HepG2 (cell line): ENCODE data around the gene TMEM185A. TPM values are rescaled to one million over a fixed set of nuclear protein-coding genes. Genes with fewer than 3 reads are reported as not detected.
A peak's percentile ranks its signal among the peaks of the same experiment; 100 is the strongest.
"Not testable (repeated sequence)": the region's sequence is repeated elsewhere in the genome, so short reads cannot be mapped to it uniquely, and the experiment has no call there.

Source experiments
- ATAC-seq: fragments of 200-7000 bp; cut with Tn5 transposase; 3 replicates; pipeline ENCODE4 v1.9.1; 2020; ENCODE audit warnings: mild to moderate bottlenecking, moderate library complexity
- BruUV-seq: library from RNA; stranded (reverse); fragments of 400-500 nt; replicated peaks from 2 replicates; lab custom pipeline; 2021; lab: Mats Ljungman, UMichigan
- CTCF ChIA-PET: fragments of 300-600 bp; formaldehyde crosslinking; extraction: SDS; loops from one replicate; lab custom pipeline; 2021; ENCODE audit warnings: low total read pairs, inconsistent platforms, low intra/inter-chr PET ratio; lab: Yijun Ruan, JAX
- POLR2A ChIA-PET: fragments of 350-600 bp; sonication (Branson Sonifier 250); formaldehyde crosslinking; loops from one replicate; lab custom pipeline; 2020; ENCODE audit warnings: antibody characterized with exemption, inconsistent platforms; lab: Yijun Ruan, JAX
- DNase-seq: peaks from one replicate; pipeline ENCODE4 v3.0.0-alpha.2; 2015; ENCODE audit warnings: low spot score
- FAIRE-seq: peaks from 3 replicates; lab custom pipeline; 2011; peaks lifted over from hg19 to GRCh38; lab: Jason Lieb, UNC
- H2AFZ ChIP-seq: one replicate; pipeline ENCODE4 v1.6.1; 2011; ENCODE audit warnings: low read length, inconsistent platforms
- H3K27ac ChIP-seq: fragments of 300-600 bp; 3 replicates; pipeline ENCODE4 v1.8.0; 2011; ENCODE audit warnings: mixed run types, mild to moderate bottlenecking, mixed read lengths, low read length, inconsistent platforms; ENCODE audit not compliant: insufficient read depth; ENCODE audit errors: extremely low read length
- H3K27me3 ChIP-seq, 2 experiments: fragments of 200-600 bp in 1 of 2; 2 replicates in 1 of 2; 3 replicates in 1 of 2; pipeline versions ENCODE4 v1.6.0 to v1.8.0; 2011; ENCODE audit warnings: low read length in 2 of 2, mild to moderate bottlenecking in 2 of 2, moderate library complexity in 2 of 2, inconsistent platforms in 1 of 2; ENCODE audit not compliant: insufficient read depth in 2 of 2, control insufficient read depth in 1 of 2
- H3K36me3 ChIP-seq, 2 experiments: fragments of 200-600 bp in 1 of 2; replicated peaks in 1 of 2; 2 replicates in 1 of 2; 3 replicates in 1 of 2; pipeline versions ENCODE4 v1.5.1 to v1.8.0; 2011; ENCODE audit warnings: low read length in 2 of 2, inconsistent platforms in 1 of 2; ENCODE audit not compliant: insufficient read depth in 2 of 2, control insufficient read depth in 1 of 2
- H3K4me1 ChIP-seq: 2 replicates; pipeline ENCODE4 v1.5.1; 2012; ENCODE audit warnings: low read length, inconsistent platforms; ENCODE audit not compliant: insufficient read depth
- H3K4me2 ChIP-seq: 2 replicates; pipeline ENCODE4 v1.6.0; 2011; ENCODE audit warnings: low read depth, low read length, inconsistent platforms
- H3K4me3 ChIP-seq, 3 experiments: fragments of 200-600 bp in 1 of 3; sonication (generic), shearing (Covaris generic) in 1 of 3; replicated peaks in 1 of 3; 2 replicates each; pipeline ENCODE4 v1.5.1; 2011 to 2016; ENCODE audit warnings: low read length in 3 of 3, inconsistent platforms in 2 of 3, low read depth in 2 of 3, mild to moderate bottlenecking in 2 of 3, control low read depth in 1 of 3, mixed read lengths in 1 of 3; ENCODE audit not compliant: insufficient read depth in 1 of 3
- H3K79me2 ChIP-seq: one replicate; pipeline ENCODE4 v1.6.1; 2011; ENCODE audit warnings: low read length, inconsistent platforms; ENCODE audit not compliant: insufficient read depth
- H3K9ac ChIP-seq: 2 replicates; pipeline ENCODE4 v1.6.0; 2011; ENCODE audit warnings: mild to moderate bottlenecking, low read depth, low read length, inconsistent platforms; ENCODE audit not compliant: insufficient read depth
- H3K9me3 ChIP-seq: 2 replicates; pipeline ENCODE4 v1.5.1; 2012; ENCODE audit warnings: mild to moderate bottlenecking, low read length
- H4K20me1 ChIP-seq: 2 replicates; pipeline ENCODE4 v1.6.0; 2011; ENCODE audit warnings: inconsistent platforms, mild to moderate bottlenecking, low read length, moderate library complexity; ENCODE audit not compliant: insufficient read depth
- WGBS: methylation state at CpG from one replicate; pipeline ENCODE4 v1.1.6; 2017; ENCODE audit warnings: low lambda C conversion rate; 5-methylcytosine and 5-hydroxymethylcytosine counted together
- in situ Hi-C: cut with HindIII; loops from 2 replicates; pipeline ENCODE4 v1.10.0; 2017; ENCODE audit warnings: low pct_unique_long_range_greater_than_20kb; ENCODE audit not compliant: extremely low pct_ligation_motif_present
- intact Hi-C: fragments of 100-400 bp; cut with micrococcal nuclease; formaldehyde crosslinking; loops from one replicate; pipeline ENCODE4 v1.10.0; 2022; ENCODE audit not compliant: unreplicated experiment
- polyA plus RNA-seq, 8 experiments: library from polyadenylated mRNA; depleted of rRNA in 3 of 8; stranded (reverse) in 7 of 8; unstranded in 1 of 8; fragments of >200 nt; fragmentation: Illumina TruSeq in 4 of 8; extraction: Trizol in 4 of 8; gene quantifications; 2 replicates each; pipeline versions ENCODE4 v1.2.1 to v1.2.3, GENCODE V29; 2011 to 2016; ENCODE audit warnings: low read depth in 4 of 8, missing spikeins in 1 of 8, mixed read lengths in 1 of 8; ENCODE audit not compliant: insufficient read depth in 1 of 8
- total RNA-seq, 5 experiments: library from RNA; depleted of rRNA; stranded (reverse); fragments of >200 nt; fragmentation: Illumina TruSeq; extraction: Trizol; gene quantifications; 2 replicates each; pipeline ENCODE4 v1.2.3, GENCODE V29; 2016; ENCODE audit warnings: low read depth in 1 of 5

The TMEM185A gene
- total and polyA plus RNA-seq, 2 of the 13 experiments (the other 11 are each of a cell fraction or from before 2014, with no cell fraction given), result 5.9 to 10.5 TPM

DNA sequence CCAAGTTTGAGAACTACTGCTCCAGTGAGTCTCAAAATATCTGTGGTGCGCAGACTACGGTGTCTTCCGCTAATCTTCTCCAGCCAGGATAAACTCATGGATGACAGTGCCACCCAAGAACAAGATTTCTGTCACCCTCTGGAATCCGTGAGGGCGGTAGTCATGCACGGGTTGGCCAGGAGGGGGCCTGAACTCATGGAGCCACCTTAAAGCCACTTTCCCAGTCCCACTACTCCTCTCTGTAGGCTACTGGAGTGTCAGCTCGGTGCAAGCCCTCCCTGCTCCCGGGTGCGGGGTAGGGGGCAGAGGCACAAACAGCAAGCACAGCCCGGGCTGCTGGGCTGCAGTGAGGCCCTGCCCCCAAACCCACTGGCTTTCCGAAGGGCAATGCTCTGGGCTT lies 33.0 kb downstream of the TMEM185A start:
- H2AFZ ChIP-seq, H3K9ac ChIP-seq, FAIRE-seq, intact Hi-C loops, H3K27ac ChIP-seq, H3K9me3 ChIP-seq, H3K27me3 ChIP-seq, H4K20me1 ChIP-seq, H3K79me2 ChIP-seq, H3K36me3 ChIP-seq, in situ Hi-C loops, POLR2A ChIA-PET, BruUV-seq, DNase-seq, H3K4me2 ChIP-seq, H3K4me3 ChIP-seq, CTCF ChIA-PET, H3K4me1 ChIP-seq: not testable (repeated sequence)
- no CpG with 5 or more reads among the region's 11 CpGs for WGBS
- ATAC-seq, result peak; percentile 84

DNA sequence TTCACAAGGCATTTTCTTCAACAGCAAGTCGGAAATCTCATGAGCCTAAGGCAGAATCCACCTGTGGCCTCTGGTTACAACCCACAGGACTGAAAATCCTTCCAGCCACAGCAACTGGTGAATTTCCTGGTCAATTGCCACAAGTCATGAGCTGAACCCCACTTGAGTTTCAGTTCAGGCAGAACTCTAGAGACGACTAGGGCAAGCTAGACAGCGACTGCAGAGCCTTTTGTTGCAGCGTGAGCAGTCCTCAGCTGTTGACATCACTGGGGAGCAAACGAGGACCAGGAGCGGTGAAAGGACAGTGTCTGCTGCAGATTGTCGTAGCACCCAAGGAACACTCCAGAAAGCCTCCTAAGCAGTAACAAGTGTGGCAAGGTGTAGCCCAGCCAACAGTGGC lies 35.6 kb downstream of the TMEM185A start:
- H3K9ac ChIP-seq, in situ Hi-C loops, H3K4me1 ChIP-seq, H3K27ac ChIP-seq, H2AFZ ChIP-seq, BruUV-seq, FAIRE-seq, DNase-seq, H3K4me2 ChIP-seq, H3K79me2 ChIP-seq, H3K9me3 ChIP-seq, ATAC-seq, POLR2A ChIA-PET, CTCF ChIA-PET, H4K20me1 ChIP-seq, H3K27me3 ChIP-seq, intact Hi-C loops, H3K36me3 ChIP-seq, H3K4me3 ChIP-seq: not testable (repeated sequence)
- no CpG with 5 or more reads among the region's 7 CpGs for WGBS

DNA sequence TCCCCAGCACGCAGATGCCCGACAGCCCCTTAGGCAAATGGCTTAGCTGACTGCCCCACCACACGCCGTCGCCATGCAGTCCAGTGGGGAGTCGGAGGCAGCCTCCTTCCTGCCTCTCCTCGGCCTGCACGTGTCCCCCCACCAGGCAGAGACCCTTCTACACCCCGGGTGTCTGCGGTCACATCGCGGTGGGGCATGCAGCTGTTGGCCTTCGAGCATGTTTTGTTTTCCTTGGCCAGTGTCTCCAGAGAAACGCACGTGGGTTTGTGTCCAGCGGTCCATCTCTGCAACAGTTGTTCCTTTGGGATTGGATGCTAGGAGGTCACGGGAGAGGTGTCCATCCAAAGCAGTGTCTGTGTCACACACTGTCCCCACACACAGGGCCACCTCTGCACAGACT lies 36.4 kb downstream of the TMEM185A start, which contains the start of gene HSFX2:
HSFX2 (minus strand) TSS at position 101 of the 400 bp plus-strand sequence. CDS start 614 bp downstream, outside the sequence.
- intact Hi-C loops, H3K4me2 ChIP-seq, H3K27ac ChIP-seq, H3K79me2 ChIP-seq, H2AFZ ChIP-seq, H3K9ac ChIP-seq, H3K27me3 ChIP-seq, H3K4me1 ChIP-seq, H3K36me3 ChIP-seq, H3K4me3 ChIP-seq, ATAC-seq, FAIRE-seq, H3K9me3 ChIP-seq, BruUV-seq, CTCF ChIA-PET, in situ Hi-C loops, DNase-seq, H4K20me1 ChIP-seq, POLR2A ChIA-PET: not testable (repeated sequence)
- WGBS, result no CpG with 5 or more reads among the region's 17 CpGs

DNA sequence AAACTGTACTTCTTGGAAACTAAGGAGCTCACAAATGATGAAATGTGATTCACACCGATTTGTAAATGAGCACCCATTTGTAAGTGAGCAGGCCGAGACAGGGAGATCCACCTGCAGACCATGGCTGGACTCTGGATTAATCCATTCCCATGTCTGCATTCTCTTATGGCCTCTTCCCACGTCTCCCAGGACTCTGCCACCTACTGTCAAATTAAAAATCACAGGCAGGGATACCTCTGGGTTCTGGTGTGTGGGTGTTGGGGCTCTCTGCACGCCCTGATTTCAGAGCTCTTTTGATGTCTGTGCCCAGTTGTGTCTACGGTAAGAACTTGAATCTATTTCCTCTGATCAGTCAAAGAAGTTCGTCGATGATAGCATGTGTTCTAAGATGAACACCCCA lies 40.6 kb downstream of the TMEM185A start:
- BruUV-seq, H3K27ac ChIP-seq, H3K9me3 ChIP-seq, H3K4me3 ChIP-seq, intact Hi-C loops, H3K27me3 ChIP-seq, H3K9ac ChIP-seq, H2AFZ ChIP-seq, H3K36me3 ChIP-seq, H4K20me1 ChIP-seq, FAIRE-seq, H3K79me2 ChIP-seq, CTCF ChIA-PET, DNase-seq, H3K4me1 ChIP-seq, POLR2A ChIA-PET, in situ Hi-C loops, H3K4me2 ChIP-seq: not testable (repeated sequence)
- ATAC-seq, result peak; percentile 52; the same call in 2 of the 3 replicates
- WGBS, result no CpG with 5 or more reads among the region's 7 CpGs
